ENCODE data around the gene AFDN.

AFDN gene

DNA sequence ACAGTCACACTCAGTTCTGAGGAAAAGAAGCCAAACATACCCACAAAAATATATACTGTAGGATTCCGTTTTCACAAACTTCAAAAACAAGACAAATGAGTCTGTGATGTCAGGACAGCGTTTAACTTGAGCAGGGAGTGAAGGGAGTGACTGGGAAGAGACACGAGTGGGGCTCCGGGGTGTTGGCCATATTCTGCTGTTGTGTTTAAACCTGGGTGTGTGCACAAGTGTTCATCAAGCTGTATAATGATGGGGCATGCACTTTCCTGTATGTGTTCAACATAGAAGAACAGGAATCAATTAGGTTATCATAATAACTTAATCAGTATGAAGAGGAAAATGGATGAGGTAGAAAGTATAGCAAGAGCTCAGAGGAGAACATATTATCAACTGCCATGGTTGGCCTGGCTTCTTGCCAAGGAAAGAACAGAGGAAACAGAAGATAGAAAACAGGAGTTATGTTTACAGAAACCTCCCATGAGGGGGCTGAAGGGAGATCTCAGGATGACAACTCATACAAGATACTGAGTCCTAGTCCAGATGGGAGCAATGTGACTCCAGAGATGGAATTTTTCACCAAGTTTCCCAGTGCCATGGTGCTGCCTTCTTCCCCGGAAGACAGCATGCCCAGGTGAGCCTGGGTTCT, 15.1 kb upstream of the AFDN start:
- TF ChIP-seq, protein P1, sequence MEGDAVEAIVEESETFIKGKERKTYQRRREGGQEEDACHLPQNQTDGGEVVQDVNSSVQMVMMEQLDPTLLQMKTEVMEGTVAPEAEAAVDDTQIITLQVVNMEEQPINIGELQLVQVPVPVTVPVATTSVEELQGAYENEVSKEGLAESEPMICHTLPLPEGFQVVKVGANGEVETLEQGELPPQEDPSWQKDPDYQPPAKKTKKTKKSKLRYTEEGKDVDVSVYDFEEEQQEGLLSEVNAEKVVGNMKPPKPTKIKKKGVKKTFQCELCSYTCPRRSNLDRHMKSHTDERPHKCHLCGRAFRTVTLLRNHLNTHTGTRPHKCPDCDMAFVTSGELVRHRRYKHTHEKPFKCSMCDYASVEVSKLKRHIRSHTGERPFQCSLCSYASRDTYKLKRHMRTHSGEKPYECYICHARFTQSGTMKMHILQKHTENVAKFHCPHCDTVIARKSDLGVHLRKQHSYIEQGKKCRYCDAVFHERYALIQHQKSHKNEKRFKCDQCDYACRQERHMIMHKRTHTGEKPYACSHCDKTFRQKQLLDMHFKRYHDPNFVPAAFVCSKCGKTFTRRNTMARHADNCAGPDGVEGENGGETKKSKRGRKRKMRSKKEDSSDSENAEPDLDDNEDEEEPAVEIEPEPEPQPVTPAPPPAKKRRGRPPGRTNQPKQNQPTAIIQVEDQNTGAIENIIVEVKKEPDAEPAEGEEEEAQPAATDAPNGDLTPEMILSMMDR (IDR thresholded peaks at IDR 0.05; ENCODE audit: low read depth, low read length) = no peak

DNA sequence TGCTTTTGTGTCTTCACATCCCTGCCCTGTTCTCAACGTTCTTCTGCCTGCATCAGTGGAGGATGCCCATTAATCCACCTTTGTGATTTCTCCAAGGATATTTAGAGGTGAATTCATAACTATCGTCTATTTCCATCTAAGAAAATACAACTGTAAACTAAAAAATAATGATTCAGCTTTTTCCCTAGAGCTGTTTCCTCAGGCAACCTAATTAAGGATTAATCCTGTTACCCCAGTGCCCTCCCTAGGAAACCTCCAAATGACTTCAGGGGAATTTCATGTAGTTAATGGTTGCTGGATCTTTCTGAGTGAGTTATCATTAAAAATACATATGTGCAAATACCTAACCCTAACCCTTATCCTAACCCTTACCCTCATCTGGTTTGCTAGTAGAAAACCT, 14.6 kb upstream of the AFDN start:
- TF ChIP-seq, protein P1 (IDR thresholded peaks at IDR 0.05; ENCODE audit: low read depth, low read length) = no peak
- no peak overlapping the region for H3K4me3 ChIP-seq (ENCODE audit: low read depth, low read length)

More for the DNA sequence above, 15.1 kb upstream of the AFDN start:
- H3K4me3 ChIP-seq (ENCODE audit: low read depth, low read length) = no peak overlapping the region

DNA sequence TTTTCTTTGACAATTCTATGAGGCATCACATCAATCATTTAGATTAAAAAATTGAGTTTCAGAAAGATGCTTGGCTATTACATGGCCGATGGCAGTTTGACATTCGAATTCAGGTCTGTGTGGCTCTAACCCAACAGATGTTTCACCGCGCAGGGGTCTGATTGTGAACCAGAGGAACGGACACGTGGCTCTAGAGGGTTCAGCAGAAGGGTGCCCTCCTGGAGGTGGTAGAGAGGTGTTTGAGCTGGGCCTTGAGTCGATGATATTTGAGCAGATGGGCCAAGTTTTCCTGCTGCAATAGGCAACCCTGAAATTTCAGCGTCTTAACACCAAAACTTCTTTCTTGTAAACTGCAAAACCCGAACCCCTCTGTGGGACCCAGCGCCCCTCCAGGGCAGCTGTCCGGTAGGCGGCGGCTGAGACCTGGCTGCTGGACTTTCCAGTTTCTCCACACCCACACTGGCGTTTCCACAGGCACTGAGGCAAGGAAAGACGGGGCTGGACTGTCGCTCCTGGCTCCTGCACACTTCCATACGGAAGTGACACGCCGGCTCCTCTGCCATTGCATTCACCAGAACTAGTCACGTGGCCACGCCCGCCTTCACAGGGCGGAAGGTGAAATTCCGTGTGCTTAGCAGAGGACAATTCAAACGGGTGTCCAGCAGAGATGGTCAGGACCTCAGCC, 11.3 kb upstream of the AFDN start:
- no peak overlapping the region for H3K4me3 ChIP-seq (ENCODE audit: low read depth, low read length)

DNA sequence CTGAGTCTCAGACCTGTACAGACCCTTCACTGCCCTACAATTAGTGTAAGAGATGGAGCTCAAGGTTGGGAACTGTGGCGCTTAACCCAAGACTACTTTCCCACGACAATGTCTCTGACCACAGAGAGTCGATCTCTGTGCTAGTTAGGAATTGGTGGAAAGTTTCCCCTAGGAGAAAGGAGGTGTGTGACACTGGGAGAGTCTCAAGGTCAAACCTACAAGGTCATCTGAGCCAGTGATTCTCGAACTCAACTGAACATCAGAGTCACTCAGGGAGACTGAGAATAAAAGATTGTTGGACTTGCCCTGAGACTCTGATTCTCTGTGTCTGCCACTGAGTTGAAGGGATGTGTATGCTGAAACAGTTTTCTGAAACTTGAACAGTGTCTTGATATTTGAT, 9.7 kb upstream of the AFDN start:
- no peak overlapping the region for H3K4me3 ChIP-seq (ENCODE audit: low read depth, low read length)
- TF ChIP-seq, protein P1 (IDR thresholded peaks at IDR 0.05; ENCODE audit: low read depth, low read length) = no peak

More for the DNA sequence above, 11.3 kb upstream of the AFDN start:
- TF ChIP-seq, protein P1 (IDR thresholded peaks at IDR 0.05; ENCODE audit: low read depth, low read length) = no peak

DNA sequence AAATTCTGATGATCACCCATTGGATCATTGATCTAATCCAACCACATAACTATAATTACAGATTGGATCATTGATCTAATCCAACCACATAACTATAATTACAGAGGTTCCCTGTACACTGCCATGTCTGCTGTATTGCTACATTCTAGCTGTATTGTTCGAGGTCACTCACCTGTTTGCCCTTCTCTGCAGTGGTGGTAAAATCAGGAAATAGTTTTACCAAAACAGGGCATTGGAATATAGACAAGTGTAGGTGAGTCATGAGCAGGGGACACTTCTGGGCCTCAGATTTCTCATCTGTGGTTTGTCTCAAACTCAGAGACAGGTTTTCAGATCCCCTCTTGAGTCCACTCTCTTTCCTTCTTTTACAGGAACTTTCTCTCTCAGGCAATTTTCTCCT, 9.0 kb upstream of the AFDN start:
- no peak overlapping the region for H3K4me3 ChIP-seq (ENCODE audit: low read depth, low read length)
- TF ChIP-seq, protein P1 (IDR thresholded peaks at IDR 0.05; ENCODE audit: low read depth, low read length) = no peak

DNA sequence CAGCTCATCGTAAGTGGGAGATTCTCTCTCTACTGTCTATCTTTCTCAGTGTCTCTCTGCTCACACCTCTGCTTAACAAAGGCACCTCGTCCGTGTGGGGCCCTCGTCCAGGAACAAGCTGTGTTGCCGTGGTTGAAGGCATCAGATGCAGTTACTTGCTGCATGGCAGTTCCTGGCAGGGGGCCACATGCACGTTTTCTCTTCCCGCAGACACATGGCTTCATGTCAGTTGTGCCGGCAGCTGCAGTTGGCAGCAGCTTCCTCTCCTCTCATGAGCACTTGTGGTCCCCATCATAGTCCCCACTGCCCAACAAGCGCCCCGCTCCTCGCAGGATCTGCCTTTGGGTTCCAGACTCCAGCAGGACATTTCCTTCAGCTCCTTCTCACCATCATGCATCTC, 7.1 kb upstream of the AFDN start:
- H3K4me3 ChIP-seq (ENCODE audit: low read depth, low read length) = no peak overlapping the region
- TF ChIP-seq, protein P1 (IDR thresholded peaks at IDR 0.05; ENCODE audit: low read depth, low read length) = no peak

DNA sequence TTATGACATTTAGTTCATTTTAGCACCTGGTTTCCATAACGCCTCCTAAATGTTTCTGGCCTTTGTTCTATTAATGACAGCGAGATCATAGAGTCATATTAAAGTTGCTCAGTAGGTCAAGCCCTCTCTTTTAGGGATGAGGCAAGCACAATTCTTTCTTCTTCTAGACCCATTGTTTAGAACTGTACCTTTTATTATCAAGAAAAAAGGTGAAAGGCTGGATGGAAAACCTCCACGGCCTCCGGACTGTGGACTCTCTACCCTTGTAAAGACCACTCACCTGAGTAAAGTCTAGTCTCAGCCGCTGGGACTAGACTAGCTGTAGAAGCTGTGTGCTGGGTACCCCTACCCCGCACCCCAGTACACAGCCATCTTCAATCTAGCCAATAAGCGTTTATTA, 6.0 kb upstream of the AFDN start:
- TF ChIP-seq, protein P1 (IDR thresholded peaks at IDR 0.05; ENCODE audit: low read depth, low read length) = no peak
- H3K4me3 ChIP-seq (ENCODE audit: low read depth, low read length) = no peak overlapping the region
